ENCODE measurements around the gene ANKRD44.
"Not testable (repeated sequence)": the region's sequence is repeated elsewhere in the genome, so short reads cannot be mapped to it uniquely, and the experiment has no call there.

GRCh38 chr2:197287596-197287932 is 23.0 kb downstream of the ANKRD44 start:
- TF ChIP-seq POLR2AphosphoS5 (IDR thresholded peaks at IDR 0.05; ENCODE audit: low read depth, low read length); CEBPB (IDR thresholded peaks at IDR 0.05; ENCODE audit: low read depth, low read length); SIRT6 (IDR thresholded peaks at IDR 0.05; ENCODE audit: low read length); EP300 (IDR thresholded peaks at IDR 0.05; ENCODE audit: borderline replicate concordance in 1 of 2, low read depth in 2 of 2, low read length in 2 of 2); RAD21 (IDR thresholded peaks at IDR 0.05 in 1 of 2, conservative IDR thresholded peaks at IDR 0.05 in 1 of 2; ENCODE audit: low read depth in 2 of 2, low read length in 2 of 2); POLR2A (IDR thresholded peaks at IDR 0.05; ENCODE audit: control extremely low read depth in 1 of 2, low read depth in 2 of 2, low read length in 2 of 2); PHF8 (conservative IDR thresholded peaks at IDR 0.05; ENCODE audit: low read depth, low read length); ZNF274 (IDR thresholded peaks at IDR 0.05; ENCODE audit: borderline replicate concordance, extremely low read depth, low read length); TCF12 (IDR thresholded peaks at IDR 0.05; ENCODE audit: low read depth, low read length): not testable (repeated sequence)
- TF ChIP-seq, protein P1, sequence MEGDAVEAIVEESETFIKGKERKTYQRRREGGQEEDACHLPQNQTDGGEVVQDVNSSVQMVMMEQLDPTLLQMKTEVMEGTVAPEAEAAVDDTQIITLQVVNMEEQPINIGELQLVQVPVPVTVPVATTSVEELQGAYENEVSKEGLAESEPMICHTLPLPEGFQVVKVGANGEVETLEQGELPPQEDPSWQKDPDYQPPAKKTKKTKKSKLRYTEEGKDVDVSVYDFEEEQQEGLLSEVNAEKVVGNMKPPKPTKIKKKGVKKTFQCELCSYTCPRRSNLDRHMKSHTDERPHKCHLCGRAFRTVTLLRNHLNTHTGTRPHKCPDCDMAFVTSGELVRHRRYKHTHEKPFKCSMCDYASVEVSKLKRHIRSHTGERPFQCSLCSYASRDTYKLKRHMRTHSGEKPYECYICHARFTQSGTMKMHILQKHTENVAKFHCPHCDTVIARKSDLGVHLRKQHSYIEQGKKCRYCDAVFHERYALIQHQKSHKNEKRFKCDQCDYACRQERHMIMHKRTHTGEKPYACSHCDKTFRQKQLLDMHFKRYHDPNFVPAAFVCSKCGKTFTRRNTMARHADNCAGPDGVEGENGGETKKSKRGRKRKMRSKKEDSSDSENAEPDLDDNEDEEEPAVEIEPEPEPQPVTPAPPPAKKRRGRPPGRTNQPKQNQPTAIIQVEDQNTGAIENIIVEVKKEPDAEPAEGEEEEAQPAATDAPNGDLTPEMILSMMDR (IDR thresholded peaks at IDR 0.05; ENCODE audit: control extremely low read depth in 1 of 3, insufficient read depth in 1 of 3, low read depth in 1 of 3, low read length in 3 of 3), result not testable (repeated sequence)
- TF ChIP-seq, protein P2, sequence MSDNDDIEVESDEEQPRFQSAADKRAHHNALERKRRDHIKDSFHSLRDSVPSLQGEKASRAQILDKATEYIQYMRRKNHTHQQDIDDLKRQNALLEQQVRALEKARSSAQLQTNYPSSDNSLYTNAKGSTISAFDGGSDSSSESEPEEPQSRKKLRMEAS (IDR thresholded peaks at IDR 0.05), result not testable (repeated sequence)

Data from H1 (cell line).